Left ventricle myocardium superior (tissue), 1 donor: ENCODE data around the gene GSPT1. TPM values are rescaled to one million over a fixed set of nuclear protein-coding genes. Genes with fewer than 3 reads are reported as not detected.
"Not testable (repeated sequence)": the region's sequence is repeated elsewhere in the genome, so short reads cannot be mapped to it uniquely, and the experiment has no call there.

Experiments
- ATAC-seq: fragments of 200-7000 bp; cut with Tn5 transposase; one replicate; pipeline ENCODE4 v1.9.1; 2020; ENCODE audit warnings: mild to moderate bottlenecking, moderate library complexity
- DNase-seq: peaks from one replicate; pipeline ENCODE4 v3.0.0-alpha.2; 2020
- intact Hi-C: fragments of 100-400 bp; cut with micrococcal nuclease; formaldehyde crosslinking; loops from one replicate; pipeline ENCODE4 v1.11.0; 2022
- total RNA-seq: library from RNA; stranded (reverse); fragmentation: NEBNext Ultra II Directional; extraction: Animal tissue kit (Norgen Biotek cat#: 25700); gene quantifications from one replicate; pipeline ENCODE4 v1.2.1, GENCODE V29; 2021
- donor health status: DM: no; HTN: yes; CAD: no; lungs with severe emphysema.

Gene GSPT1
- total RNA-seq, 1 donor from 2014 or later, result 92.5 TPM

GRCh38 chr16:11824362-11824761, 91.4 kb downstream of the GSPT1 start:
- ATAC-seq, result peak; percentile 91
- intact Hi-C loops, result no loop called here

DNA sequence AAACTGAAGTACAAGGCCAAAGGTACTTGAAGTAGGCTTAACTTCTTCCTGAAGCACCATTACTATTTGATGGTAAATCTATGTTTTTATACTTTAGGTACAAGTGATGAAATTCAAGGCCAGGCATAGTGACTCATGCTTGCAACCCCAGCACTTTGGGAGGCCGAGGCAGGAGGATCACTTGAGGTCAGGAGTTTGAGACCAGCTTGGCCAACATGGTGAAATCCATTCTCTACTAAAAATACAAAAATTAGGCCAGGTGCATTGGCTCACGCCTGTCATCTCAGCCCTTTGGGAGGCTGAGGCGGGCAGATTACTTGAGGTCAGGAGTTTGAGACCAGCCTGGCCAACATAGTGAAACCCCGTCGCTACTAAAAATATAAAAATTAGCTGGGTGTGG, 92.1 kb downstream of the GSPT1 start:
- ATAC-seq, intact Hi-C loops, DNase-seq: not testable (repeated sequence)

More at GRCh38 chr16:11824362-11824761, 91.4 kb downstream of the GSPT1 start:
- peak; percentile 59 for DNase-seq

- no peak for ATAC-seq
- no peak for DNase-seq
- intact Hi-C loops, result no loop called here
Observed at GRCh38 chr16:11819798-11820197, 96.0 kb downstream of the GSPT1 start.

DNA sequence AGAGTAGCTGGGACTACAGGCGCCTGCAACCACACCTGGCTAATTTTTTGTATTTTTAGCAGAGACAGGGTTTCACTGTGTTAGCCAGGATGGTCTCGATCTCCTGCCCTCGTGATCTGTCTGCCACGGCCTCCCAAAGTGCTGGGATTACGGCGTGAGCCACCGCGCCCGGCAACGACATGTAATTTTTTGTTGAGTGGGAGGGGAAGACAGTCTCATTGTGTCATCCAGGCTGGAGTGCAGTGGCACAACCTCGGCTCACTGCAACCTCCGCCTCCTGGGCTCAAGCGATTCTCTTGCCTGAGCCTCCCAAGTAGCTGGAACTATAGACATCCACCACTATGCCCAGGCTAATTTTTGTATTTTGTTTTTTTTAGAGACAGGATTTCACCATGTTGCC, 96.8 kb downstream of the GSPT1 start:
- ATAC-seq, DNase-seq, intact Hi-C loops: not testable (repeated sequence)

Other genes with a start within 250 kb of the GSPT1 start
- gene SNN, start 247.5 kb downstream of the GSPT1 start, total RNA-seq, result 22.4 TPM
- gene TXNDC11, start 173.1 kb downstream of the GSPT1 start, total RNA-seq, result 20.8 TPM
- gene ZC3H7A, start 118.7 kb downstream of the GSPT1 start, total RNA-seq, result 24.5 TPM
- 119 TPM for gene RSL1D1, start 64.4 kb downstream of the GSPT1 start, total RNA-seq
- gene NPIPB2, start 26.1 kb upstream of the GSPT1 start, total RNA-seq, result 2.5 TPM
- gene TNFRSF17, start 49.3 kb upstream of the GSPT1 start, total RNA-seq, result not detected
- 9.7 TPM for gene SNX29, start 60.8 kb upstream of the GSPT1 start, total RNA-seq